HepG2 (cell line): Measurements from ENCODE around the gene TMEM255B. TPM values are rescaled to one million over a fixed set of nuclear protein-coding genes. Genes with fewer than 3 reads are reported as not detected.

Source experiments
- ATAC-seq: fragments of 200-7000 bp; cut with Tn5 transposase; 3 replicates; pipeline ENCODE4 v1.9.1; 2020; ENCODE audit warnings: mild to moderate bottlenecking, moderate library complexity
- BruUV-seq: library from RNA; stranded (reverse); fragments of 400-500 nt; replicated peaks from 2 replicates; lab custom pipeline; 2021; lab: Mats Ljungman, UMichigan
- CTCF ChIA-PET: fragments of 300-600 bp; formaldehyde crosslinking; extraction: SDS; loops from one replicate; lab custom pipeline; 2021; ENCODE audit warnings: low total read pairs, inconsistent platforms, low intra/inter-chr PET ratio; lab: Yijun Ruan, JAX
- POLR2A ChIA-PET: fragments of 350-600 bp; sonication (Branson Sonifier 250); formaldehyde crosslinking; loops from one replicate; lab custom pipeline; 2020; ENCODE audit warnings: antibody characterized with exemption, inconsistent platforms; lab: Yijun Ruan, JAX
- DNase-seq: peaks from one replicate; pipeline ENCODE4 v3.0.0-alpha.2; 2015; ENCODE audit warnings: low spot score
- FAIRE-seq: peaks from 3 replicates; lab custom pipeline; 2011; peaks lifted over from hg19 to GRCh38; lab: Jason Lieb, UNC
- H2AFZ ChIP-seq: one replicate; pipeline ENCODE4 v1.6.1; 2011; ENCODE audit warnings: low read length, inconsistent platforms
- H3K27ac ChIP-seq: fragments of 300-600 bp; 3 replicates; pipeline ENCODE4 v1.8.0; 2011; ENCODE audit warnings: mixed run types, mild to moderate bottlenecking, mixed read lengths, low read length, inconsistent platforms; ENCODE audit not compliant: insufficient read depth; ENCODE audit errors: extremely low read length
- H3K27me3 ChIP-seq, 2 experiments: fragments of 200-600 bp in 1 of 2; 2 replicates in 1 of 2; 3 replicates in 1 of 2; pipeline versions ENCODE4 v1.6.0 to v1.8.0; 2011; ENCODE audit warnings: low read length in 2 of 2, mild to moderate bottlenecking in 2 of 2, moderate library complexity in 2 of 2, inconsistent platforms in 1 of 2; ENCODE audit not compliant: insufficient read depth in 2 of 2, control insufficient read depth in 1 of 2
- H3K36me3 ChIP-seq, 2 experiments: fragments of 200-600 bp in 1 of 2; replicated peaks in 1 of 2; 2 replicates in 1 of 2; 3 replicates in 1 of 2; pipeline versions ENCODE4 v1.5.1 to v1.8.0; 2011; ENCODE audit warnings: low read length in 2 of 2, inconsistent platforms in 1 of 2; ENCODE audit not compliant: insufficient read depth in 2 of 2, control insufficient read depth in 1 of 2
- H3K4me1 ChIP-seq: 2 replicates; pipeline ENCODE4 v1.5.1; 2012; ENCODE audit warnings: low read length, inconsistent platforms; ENCODE audit not compliant: insufficient read depth
- H3K4me2 ChIP-seq: 2 replicates; pipeline ENCODE4 v1.6.0; 2011; ENCODE audit warnings: low read depth, low read length, inconsistent platforms
- H3K4me3 ChIP-seq, 3 experiments: fragments of 200-600 bp in 1 of 3; sonication (generic), shearing (Covaris generic) in 1 of 3; replicated peaks in 1 of 3; 2 replicates each; pipeline ENCODE4 v1.5.1; 2011 to 2016; ENCODE audit warnings: low read length in 3 of 3, inconsistent platforms in 2 of 3, low read depth in 2 of 3, mild to moderate bottlenecking in 2 of 3, control low read depth in 1 of 3, mixed read lengths in 1 of 3; ENCODE audit not compliant: insufficient read depth in 1 of 3
- H3K79me2 ChIP-seq: one replicate; pipeline ENCODE4 v1.6.1; 2011; ENCODE audit warnings: low read length, inconsistent platforms; ENCODE audit not compliant: insufficient read depth
- H3K9ac ChIP-seq: 2 replicates; pipeline ENCODE4 v1.6.0; 2011; ENCODE audit warnings: mild to moderate bottlenecking, low read depth, low read length, inconsistent platforms; ENCODE audit not compliant: insufficient read depth
- H3K9me3 ChIP-seq: 2 replicates; pipeline ENCODE4 v1.5.1; 2012; ENCODE audit warnings: mild to moderate bottlenecking, low read length
- H4K20me1 ChIP-seq: 2 replicates; pipeline ENCODE4 v1.6.0; 2011; ENCODE audit warnings: inconsistent platforms, mild to moderate bottlenecking, low read length, moderate library complexity; ENCODE audit not compliant: insufficient read depth
- NRL ChIP-seq: sonication (generic); formaldehyde crosslinking; IDR thresholded peaks from 2 replicates; pipeline ENCODE4 v1.5.0; 2020; ENCODE audit warnings: missing genetic modification reagents, mild to moderate bottlenecking, moderate library complexity, borderline replicate concordance
- POGK ChIP-seq: sonication (generic); formaldehyde crosslinking; conservative IDR thresholded peaks from 2 replicates; pipeline ENCODE4 v1.8.0; 2022; ENCODE audit warnings: mild to moderate bottlenecking, moderate library complexity, missing genetic modification reagents
- ZNF235 ChIP-seq: sonication (generic); formaldehyde crosslinking; IDR thresholded peaks from 2 replicates; pipeline ENCODE4 v1.8.1; 2023; ENCODE audit warnings: mild to moderate bottlenecking, missing genetic modification reagents, borderline replicate concordance
- ZNF547 ChIP-seq: sonication (generic); formaldehyde crosslinking; IDR thresholded peaks from 2 replicates; pipeline ENCODE4 v1.5.1; 2020; ENCODE audit warnings: mild to moderate bottlenecking, missing genetic modification reagents
- ZNF740 ChIP-seq: sonication (generic); formaldehyde crosslinking; IDR thresholded peaks from 2 replicates; pipeline ENCODE4 v1.4.0; 2020; ENCODE audit warnings: missing genetic modification reagents
- WGBS: methylation state at CpG from one replicate; pipeline ENCODE4 v1.1.6; 2017; ENCODE audit warnings: low lambda C conversion rate; 5-methylcytosine and 5-hydroxymethylcytosine counted together
- in situ Hi-C: cut with HindIII; loops from 2 replicates; pipeline ENCODE4 v1.10.0; 2017; ENCODE audit warnings: low pct_unique_long_range_greater_than_20kb; ENCODE audit not compliant: extremely low pct_ligation_motif_present
- intact Hi-C: fragments of 100-400 bp; cut with micrococcal nuclease; formaldehyde crosslinking; loops from one replicate; pipeline ENCODE4 v1.10.0; 2022; ENCODE audit not compliant: unreplicated experiment
- polyA plus RNA-seq, 8 experiments: library from polyadenylated mRNA; depleted of rRNA in 3 of 8; stranded (reverse) in 7 of 8; unstranded in 1 of 8; fragments of >200 nt; fragmentation: Illumina TruSeq in 4 of 8; extraction: Trizol in 4 of 8; gene quantifications; 2 replicates each; pipeline versions ENCODE4 v1.2.1 to v1.2.3, GENCODE V29; 2011 to 2016; ENCODE audit warnings: low read depth in 4 of 8, missing spikeins in 1 of 8, mixed read lengths in 1 of 8; ENCODE audit not compliant: insufficient read depth in 1 of 8
- total RNA-seq, 5 experiments: library from RNA; depleted of rRNA; stranded (reverse); fragments of >200 nt; fragmentation: Illumina TruSeq; extraction: Trizol; gene quantifications; 2 replicates each; pipeline ENCODE4 v1.2.3, GENCODE V29; 2016; ENCODE audit warnings: low read depth in 1 of 5

TMEM255B gene
- total and polyA plus RNA-seq, 2 of the 13 experiments (the other 11 are each of a cell fraction or from before 2014, with no cell fraction given): not detected

- no peak overlapping the region for H3K4me3 ChIP-seq
- ChIA-PET CTCF (no interaction called here), POLR2A (no interaction called here)
- H2AFZ ChIP-seq: no peak overlapping the region
- DNase-seq (no peak), ATAC-seq (no peak), FAIRE-seq (no peak)
- peaks cover under 1 to 5% of the 10 kb centered on the region in 2 experiments; a peak in 3 of 5 replicates for H3K27me3 ChIP-seq
- H3K27ac ChIP-seq: no peak overlapping the region
- no peaks in the 10 kb centered on the region for H3K9me3 ChIP-seq
- intact Hi-C loops: no loop called here
- 58% methylated on average over 19 of the region's 54 CpGs for WGBS
- no peaks in the 10 kb centered on the region for H3K36me3 ChIP-seq
- in situ Hi-C loops: no loop called here
- no peaks in the 10 kb centered on the region for H3K4me1 ChIP-seq
- no peaks in the 10 kb centered on the region for H3K79me2 ChIP-seq
- TF ChIP-seq NRL (no peak), ZNF235 (CRISPR knock-in tag) (no peak), ZNF740 (CRISPR knock-in tag) (no peak), ZNF547 (CRISPR knock-in tag) (no peak), POGK (CRISPR knock-in tag) (no peak)
- H3K4me2 ChIP-seq: no peak overlapping the region
- H3K9ac ChIP-seq: no peak overlapping the region
- no TSS peak for BruUV-seq
- no peaks in the 10 kb centered on the region for H4K20me1 ChIP-seq
Measured at GRCh38 chr13:113820813-113821651, 62.0 kb downstream of the TMEM255B start.
